Activated CD4-positive, CD25-positive, alpha-beta regulatory T cell treated with anti-CD3 and anti-CD28 coated beads, Interleukin-2, amount 50 U/mL, for 72 hours (primary cell): ENCODE results near the gene TEX14.

Experiments
- DNase-seq: peaks from one replicate; pipeline ENCODE4 v3.0.0; 2021

The TEX14 gene, protein sequence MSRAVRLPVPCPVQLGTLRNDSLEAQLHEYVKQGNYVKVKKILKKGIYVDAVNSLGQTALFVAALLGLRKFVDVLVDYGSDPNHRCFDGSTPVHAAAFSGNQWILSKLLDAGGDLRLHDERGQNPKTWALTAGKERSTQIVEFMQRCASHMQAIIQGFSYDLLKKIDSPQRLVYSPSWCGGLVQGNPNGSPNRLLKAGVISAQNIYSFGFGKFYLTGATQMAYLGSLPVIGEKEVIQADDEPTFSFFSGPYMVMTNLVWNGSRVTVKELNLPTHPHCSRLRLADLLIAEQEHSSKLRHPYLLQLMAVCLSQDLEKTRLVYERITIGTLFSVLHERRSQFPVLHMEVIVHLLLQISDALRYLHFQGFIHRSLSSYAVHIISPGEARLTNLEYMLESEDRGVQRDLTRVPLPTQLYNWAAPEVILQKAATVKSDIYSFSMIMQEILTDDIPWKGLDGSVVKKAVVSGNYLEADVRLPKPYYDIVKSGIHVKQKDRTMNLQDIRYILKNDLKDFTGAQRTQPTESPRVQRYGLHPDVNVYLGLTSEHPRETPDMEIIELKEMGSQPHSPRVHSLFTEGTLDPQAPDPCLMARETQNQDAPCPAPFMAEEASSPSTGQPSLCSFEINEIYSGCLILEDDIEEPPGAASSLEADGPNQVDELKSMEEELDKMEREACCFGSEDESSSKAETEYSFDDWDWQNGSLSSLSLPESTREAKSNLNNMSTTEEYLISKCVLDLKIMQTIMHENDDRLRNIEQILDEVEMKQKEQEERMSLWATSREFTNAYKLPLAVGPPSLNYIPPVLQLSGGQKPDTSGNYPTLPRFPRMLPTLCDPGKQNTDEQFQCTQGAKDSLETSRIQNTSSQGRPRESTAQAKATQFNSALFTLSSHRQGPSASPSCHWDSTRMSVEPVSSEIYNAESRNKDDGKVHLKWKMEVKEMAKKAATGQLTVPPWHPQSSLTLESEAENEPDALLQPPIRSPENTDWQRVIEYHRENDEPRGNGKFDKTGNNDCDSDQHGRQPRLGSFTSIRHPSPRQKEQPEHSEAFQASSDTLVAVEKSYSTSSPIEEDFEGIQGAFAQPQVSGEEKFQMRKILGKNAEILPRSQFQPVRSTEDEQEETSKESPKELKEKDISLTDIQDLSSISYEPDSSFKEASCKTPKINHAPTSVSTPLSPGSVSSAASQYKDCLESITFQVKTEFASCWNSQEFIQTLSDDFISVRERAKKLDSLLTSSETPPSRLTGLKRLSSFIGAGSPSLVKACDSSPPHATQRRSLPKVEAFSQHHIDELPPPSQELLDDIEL (N-terminal part only)

GRCh38 chr17:58691701-58692238 is at the start of gene TEX14:
Gene TEX14 (minus strand): TSS chr17:58692045. CDS start chr17:58652001, 40,044 bp downstream.
- DNase-seq, result no peak

DNA sequence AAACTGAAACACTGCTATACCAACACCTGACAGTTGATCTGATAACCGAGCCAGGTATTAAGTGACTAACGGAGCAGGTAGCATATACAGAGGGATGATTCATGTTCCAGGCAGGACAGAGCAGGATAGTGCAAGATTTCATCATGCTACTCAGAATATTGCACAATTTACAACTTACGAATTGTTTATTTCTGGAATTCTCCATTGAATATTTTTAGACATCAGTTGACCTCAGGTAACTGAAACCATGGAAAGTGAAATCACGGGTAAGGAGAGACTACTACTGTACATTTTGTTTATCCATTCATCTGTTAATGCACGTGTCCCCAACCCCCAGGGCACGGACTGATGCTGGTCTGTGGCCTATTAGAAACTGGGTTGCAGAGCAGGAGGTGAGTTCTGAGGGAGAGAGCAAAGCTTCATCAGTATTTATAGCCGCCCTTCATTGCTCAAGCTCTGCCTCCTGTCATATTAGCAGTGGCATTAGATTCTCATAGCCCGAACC is 49.3 kb upstream of the TEX14 start:
- no peak for DNase-seq

GRCh38 chr17:58734811-58735210 is 43.0 kb upstream of the TEX14 start:
- DNase-seq, result no peak

GRCh38 chr17:58734040-58734439 is 42.2 kb upstream of the TEX14 start:
- no peak for DNase-seq

DNA sequence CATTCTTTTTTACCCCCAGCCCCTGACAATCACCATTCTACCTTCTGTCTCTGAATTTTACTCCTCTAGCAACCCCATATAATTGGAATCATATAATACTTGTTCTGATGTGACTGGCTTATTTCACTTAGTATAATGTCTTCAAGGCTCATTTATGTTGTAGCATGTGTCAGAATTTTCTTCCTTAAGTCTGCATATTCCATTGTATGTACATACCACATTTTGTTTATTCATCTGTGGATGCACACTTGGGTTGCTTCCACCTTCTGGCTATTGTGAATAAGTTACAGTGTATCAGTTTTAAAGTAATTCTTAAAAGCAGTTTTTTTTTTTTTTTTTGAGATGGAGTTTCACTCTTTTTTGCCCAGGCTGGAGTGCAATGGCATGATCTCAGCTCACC is 39.1 kb upstream of the TEX14 start:
- DNase-seq, result no peak

- no peak for DNase-seq
These were observed 37.0 kb upstream of the TEX14 start for GRCh38 chr17:58728798-58729197.

DNA sequence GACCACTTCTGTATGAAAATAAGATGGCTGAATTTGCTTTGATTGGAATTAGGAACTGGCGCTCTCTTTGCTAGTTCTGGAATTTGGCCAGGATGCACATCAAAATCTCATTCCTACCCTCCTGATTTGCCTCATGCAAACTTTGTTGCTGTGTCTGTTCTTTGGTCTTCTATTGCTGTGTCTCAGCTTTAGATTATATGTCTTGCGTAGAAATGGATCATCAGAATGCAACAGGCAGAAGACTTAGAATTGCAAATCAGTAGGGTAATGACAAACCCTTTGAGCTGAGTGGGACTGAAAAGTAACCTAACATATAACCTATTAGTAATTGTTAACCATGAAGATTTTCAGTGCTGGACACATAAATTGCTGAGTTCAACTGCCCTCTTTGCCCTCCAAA is 30.9 kb upstream of the TEX14 start:
- DNase-seq, result no peak

DNA sequence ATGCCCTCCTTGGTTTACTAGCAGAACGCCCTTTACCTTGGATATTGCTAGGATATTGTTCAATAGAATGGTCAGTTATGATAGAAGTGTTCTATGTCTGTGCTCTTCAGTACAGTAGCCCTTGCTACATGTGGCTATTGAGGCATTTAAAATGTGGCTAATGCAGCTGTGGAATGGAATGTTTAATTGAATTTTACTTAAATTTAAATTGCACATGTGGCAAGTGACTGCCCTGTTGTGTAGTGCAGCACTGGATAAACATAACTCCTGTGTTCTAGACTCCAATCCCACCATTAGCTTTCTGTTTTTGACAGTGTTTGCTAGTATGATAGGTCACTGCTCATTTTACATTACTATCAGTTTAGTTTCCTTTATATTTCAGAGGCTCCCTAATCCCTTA is 30.4 kb upstream of the TEX14 start:
- DNase-seq, result no peak

DNA sequence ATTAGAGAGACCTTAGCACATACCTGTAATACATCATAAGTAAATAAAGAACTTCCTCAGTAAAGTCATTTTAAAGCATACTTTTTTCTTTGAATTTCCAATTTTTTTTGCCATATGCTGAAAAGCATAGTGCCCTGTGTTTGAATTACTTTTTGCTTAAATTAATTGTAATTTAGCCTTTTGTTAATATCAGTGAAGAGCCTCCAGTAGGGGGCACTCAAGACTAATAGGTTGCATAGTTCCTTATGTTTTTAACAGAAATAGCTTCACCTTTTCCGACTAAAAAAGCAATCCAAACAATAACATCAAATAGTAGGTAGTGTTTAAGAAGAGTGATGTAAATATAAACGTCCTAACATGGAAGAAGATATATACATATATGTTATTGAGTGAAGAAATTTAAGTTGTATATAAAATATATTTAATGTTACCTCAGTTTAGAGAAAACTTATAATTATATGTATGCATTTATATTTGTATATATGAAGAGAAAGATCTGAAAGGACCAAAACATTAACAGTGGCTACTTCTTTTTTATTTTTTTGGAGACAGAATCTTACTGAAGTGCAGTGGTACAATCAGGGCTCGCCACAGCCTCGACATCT is 19.2 kb upstream of the TEX14 start:
- no peak for DNase-seq

- DNase-seq, result no peak
These were observed 14.7 kb upstream of the TEX14 start for GRCh38 chr17:58706351-58707140.

GRCh38 chr17:58703916-58704286 is 12.1 kb upstream of the TEX14 start:
- DNase-seq, result no peak

- no peak for DNase-seq
These were observed 11.5 kb upstream of the TEX14 start for GRCh38 chr17:58703137-58703915.

- DNase-seq, result no peak
These were observed 10.9 kb upstream of the TEX14 start for GRCh38 chr17:58702708-58703107.

DNA sequence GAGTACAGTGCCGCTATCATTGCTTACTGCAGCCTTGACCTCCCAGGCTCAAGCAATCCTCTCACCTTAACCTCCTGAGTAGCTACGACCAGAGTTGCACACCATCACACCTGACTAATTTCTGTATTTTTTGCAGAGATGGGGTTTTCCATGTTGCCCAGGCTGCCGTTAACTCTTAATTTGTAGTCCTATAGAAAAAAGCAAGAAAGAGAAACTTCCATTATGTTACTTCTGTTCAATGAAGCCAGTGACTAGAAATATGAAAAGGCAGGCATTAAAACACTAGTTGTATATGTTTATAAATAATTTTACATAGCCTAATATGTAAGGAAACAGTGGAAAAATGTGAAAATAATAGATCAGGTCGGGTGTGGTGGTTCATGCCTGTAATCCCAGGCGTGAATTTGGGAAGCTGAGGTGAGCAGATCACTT is 10.2 kb upstream of the TEX14 start:
- DNase-seq, result no peak

DNA sequence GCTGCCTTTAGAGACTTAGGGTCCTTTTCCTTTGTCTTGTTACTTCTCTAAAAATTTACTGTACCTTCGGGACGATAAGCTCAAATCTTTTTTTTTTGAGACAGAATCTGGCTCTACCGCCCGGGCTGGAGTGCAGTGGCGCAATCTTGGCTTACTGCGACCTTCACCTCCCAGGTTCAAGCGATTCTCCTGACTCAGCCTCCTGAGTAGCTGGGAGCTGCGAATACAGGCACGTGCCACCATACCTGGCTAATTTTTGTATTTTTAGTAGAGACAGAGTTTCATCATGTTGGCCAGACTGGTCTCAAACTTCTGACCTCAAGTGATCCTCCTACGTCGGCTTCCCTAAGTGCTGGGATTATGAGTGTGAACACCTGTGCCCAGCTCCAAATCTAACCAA is 7.9 kb upstream of the TEX14 start:
- no peak for DNase-seq

DNA sequence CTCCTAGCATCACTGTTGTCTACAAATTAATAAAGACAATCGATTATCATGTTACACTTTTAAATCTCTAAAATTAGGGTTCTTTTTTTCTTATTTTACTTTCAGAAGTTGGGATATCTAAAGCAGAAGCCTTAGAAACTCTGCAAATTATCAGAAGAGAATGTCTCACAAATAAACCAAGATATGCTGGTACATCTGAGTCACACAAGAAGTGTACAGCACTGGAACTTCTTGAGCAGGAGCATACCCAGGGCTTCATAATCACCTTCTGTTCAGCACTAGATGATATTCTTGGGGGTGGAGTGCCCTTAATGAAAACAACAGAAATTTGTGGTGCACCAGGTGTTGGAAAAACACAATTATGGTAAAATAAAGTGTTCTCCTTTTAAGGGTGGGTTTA is 3.0 kb upstream of the TEX14 start:
- DNase-seq, result no peak

GRCh38 chr17:58694302-58694701 is 2.5 kb upstream of the TEX14 start:
- no peak for DNase-seq

DNA sequence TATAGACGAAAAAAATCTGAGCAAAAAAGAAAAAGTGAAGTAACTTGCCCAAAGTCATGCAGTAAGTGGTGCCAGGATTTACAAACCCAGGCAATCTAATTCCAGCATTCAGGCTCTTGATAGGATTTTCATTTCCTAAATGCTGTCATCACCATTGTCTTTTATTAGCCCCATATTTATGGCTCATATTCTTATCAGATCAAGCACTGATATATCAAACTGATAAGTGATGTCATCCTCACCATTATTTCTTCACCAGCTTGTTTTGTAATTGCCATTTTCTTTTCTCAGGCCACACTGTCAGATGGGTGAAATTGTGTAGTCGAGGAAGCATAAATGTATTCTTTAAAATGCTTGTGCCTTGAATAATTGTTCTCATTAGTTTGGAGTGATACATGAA is 1.9 kb upstream of the TEX14 start:
- no peak for DNase-seq

GRCh38 chr17:58693208-58693607 is 1.4 kb upstream of the TEX14 start:
- DNase-seq, result no peak

DNA sequence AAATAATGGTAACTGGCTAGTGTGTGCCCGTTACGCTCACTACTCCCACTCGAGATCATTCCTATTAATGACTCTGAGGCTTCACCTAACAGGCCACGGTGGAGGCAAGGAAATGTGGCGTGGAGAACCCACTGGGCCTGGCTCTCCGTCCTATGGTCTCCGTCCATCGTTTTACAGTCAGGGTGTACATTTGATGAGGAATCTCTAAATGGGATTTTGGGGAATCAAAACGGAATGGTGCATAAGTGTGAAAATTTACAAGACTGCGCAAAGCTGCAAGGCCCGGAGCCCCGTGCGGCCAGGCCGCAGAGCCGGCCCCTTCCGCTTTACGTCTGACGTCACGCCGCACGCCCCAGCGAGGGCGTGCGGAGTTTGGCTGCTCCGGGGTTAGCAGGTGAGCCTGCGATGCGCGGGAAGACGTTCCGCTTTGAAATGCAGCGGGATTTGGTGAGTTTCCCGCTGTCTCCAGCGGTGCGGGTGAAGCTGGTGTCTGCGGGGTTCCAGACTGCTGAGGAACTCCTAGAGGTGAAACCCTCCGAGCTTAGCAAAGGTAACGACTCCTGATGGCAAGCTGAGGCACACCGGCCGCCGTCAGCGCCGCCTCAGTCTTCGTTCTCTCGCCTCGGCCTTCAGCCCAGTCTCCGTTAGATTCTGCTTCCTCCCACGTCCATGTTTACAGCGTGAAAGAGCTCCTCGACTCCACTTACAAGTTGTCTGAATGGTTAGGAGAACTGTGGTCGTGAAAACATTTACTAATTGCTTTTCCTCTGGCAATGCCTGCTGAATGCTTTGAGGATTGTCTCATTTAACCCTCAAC is 602 bp upstream of the TEX14 start, which contains the start of gene RAD51C:
TSS of gene RAD51C (plus strand) at position 364 of the 817 bp plus-strand sequence. CDS start at position 406, 42 bp downstream.
- peak; percentile 88 for DNase-seq
